ENCODE measurements around the gene TTC31.

The TTC31 gene

DNA sequence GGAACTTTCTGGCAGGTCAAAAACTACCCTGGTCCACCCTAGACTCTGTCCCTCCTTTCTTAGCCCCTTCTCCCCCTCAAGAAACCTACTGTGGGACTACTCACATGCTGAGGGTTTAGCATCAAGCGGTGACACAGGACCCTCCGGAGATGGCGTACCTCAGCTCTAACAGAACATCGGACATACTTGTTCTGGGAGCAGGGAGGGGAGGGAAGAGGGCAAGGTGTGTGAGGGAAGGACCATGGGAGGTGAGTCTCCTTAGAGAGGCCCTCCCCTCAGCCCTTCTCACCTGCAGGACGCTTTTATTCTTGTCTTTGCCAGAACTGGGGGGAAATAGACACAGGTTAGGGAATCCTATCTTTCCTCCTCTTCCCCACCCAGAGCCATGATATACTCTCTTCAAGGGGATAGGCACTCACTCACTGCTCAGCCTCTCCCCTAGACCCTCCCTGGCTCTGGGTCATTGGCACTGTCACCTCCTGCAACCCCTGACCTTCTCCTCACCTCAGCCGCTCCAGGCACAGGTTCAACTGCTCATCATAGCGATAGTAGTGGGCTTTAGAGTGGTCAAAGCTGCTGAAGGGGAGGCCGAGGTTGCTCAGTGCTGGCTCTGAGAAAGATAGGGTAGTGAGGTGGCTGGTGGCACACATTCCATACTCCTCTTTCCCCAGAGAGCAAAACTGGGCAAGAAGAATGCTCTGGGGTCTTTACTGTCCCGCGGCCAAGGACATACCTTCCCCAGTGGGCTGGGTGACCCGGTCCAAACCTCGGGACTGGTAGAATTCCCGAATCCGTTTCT, 22.8 kb downstream of the TTC31 start:
- DNase-seq = no peak

DNA sequence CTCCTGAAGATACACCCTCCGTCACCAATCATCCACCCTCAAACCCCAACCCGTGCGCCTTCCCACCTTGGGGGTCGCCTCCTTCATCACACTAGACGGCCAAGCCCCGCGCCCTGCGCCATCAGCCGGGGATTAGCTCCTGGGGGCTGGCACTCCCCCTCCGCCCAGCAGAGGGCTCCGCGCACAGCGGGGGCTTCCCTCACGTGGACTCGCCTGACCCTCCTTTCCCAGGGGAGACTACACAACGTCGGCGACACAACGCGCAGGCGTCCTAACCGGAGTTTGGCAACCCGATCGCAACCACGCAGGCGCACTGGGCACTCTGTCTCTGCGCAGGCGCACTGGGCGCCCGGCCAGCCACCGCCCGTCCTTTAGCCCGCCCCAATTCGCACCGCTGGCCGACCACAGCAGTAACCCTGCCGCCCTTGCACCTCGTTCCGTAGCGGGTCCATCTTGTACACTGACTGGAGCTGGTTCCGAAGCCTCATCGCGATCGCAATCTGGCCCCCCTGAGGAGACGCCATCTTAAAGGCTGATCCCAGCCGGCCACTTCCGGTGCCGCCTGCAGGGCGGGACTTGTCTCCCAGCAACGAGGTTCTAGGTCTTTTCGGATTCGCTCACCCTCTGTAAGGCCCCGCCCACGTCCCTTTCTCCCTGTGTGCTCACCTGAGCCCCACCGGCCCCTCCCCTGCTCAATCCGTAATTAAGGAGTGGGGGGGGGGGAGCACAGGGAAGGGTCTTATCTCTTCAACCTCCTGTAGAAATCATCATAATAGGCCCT, 24.5 kb downstream of the TTC31 start, which contains the start of gene PCGF1:
PCGF1 (minus strand) TSS at position 551 of the 781 bp plus-strand sequence; CDS start at position 524, 27 bp downstream.
- peak; percentile 97 for DNase-seq

DNA sequence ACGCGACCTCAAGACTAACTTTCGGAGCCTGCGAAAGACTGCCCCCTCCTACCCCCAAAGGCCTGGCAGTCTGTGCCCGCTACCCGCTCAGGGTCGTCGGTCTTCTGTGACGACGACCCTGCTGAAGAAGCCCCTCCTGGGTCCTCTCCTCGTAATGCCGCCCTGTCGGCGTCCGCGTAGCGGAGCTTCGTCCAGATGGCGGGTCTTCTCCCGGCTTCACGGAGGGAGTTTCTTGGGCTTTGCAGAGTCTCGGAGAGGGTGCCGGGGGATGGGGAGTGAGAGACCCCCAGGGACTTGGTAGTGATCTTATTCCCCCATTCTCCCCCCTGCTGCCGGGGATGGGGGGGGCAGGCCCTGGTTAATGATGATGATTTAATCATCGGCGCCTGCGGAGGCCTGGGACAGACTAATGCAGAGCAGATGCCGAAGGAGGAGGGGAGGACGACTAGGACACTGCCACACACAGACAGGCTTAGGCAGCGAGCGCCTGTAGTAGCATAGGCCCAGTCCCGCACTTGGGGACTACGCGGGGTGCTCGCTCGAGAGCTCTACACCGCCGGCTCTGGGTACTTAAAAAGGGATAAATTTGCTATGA, 25.1 kb downstream of the TTC31 start:
- DNase-seq = peak; percentile 81

DNA sequence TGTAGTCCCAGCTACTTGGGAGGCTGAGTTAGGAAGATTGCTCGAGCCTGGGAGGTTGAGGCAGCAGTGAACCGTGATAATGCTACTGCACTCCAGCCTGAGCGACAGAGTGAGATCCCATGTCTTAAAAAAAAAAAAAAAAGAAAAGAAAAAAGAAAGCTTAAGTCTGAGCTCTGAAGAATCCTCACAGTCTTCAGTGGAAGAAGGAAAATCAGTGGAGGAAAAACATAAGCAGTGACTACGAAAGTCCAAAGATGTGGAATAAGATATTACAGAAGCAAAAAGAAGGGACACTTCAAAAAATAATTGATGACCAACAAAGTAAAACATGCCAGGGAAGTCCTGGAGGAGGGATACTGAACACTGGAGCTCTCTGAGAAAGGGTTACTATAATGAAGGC, 27.4 kb downstream of the TTC31 start:
- no peak for DNase-seq

DNA sequence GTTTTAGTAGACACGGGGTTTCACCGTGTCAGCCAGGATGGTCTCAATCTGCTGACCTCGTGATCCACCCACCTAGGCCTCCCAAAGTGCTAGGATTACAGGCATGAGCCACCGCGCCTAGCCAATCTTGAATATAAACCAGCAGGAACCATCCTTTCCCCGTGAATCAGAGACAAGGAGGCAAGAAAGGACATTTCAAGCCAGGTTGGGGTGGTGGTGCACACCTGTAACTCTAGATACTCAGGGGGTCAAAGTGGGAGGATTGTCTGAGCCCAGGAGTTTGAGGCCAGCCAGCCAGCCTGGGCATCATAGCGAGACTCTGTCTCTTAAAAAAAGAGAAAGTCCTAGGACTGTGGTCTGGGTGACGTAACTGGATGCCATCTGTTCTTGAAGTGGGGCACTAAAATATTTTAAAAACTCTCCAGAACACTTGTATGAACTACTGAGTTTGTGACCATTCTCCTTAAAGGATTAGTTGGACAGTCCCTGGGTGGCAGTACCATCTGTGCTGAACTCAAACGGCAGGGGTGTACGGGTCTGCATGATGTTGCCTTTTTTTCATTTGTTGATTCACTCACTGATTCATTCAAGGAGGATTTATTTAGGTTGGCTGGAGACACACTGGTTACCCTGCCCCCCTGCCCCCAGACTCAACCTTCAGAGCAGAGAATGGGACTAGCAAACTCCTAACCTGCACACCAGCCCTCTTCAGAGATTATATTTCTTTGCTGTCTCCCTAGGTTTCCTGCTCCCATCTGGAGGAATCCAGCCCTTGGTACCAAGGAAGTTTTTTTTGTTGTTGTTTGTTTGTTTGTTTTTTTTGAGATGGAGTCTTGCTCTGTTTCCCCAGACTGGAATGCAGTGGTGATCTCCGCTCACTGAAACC, 28.5 kb downstream of the TTC31 start:
- peak; percentile 49 for DNase-seq

DNA sequence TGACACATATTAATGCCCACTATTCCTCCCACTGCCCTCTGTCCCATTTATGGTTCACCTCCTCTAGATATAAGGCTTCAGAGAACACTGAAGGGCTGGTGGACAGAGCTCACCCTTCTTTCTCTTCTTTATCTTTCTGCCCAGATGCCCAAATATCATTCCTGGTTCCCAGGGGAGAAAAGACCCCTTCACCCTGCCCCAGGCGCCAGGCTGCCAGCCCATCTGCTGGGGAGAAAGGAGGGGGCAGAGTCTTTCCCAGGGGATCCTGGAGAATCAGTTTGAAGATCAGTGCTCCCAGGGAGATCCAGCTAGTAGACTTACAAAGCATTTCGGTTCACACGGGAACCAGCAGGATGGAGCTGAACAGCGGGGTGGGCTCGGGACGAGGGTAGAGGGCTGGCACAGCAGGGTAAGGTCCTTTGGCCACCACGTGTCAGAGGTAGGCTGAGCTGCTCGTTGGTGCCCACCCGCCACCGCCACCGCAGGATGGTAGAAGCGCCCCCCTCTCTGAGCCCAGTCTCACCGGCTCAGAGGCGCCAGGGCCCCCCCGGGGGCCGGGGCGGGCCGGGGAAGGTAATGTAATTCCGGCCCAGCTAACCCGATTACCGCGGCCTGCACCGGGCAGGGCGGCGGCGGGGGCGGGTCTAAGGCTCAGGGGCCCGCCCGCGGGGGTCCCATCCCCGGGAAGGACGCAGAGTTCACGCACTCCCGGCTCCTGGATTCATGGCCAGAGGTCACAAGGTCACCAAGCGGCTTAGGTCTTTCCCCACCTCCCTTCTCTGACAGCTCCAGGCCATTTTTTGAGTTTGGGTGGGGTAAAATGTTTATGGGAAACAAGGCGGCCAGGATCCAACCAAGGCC, 30.1 kb downstream of the TTC31 start:
- no peak for DNase-seq

DNA sequence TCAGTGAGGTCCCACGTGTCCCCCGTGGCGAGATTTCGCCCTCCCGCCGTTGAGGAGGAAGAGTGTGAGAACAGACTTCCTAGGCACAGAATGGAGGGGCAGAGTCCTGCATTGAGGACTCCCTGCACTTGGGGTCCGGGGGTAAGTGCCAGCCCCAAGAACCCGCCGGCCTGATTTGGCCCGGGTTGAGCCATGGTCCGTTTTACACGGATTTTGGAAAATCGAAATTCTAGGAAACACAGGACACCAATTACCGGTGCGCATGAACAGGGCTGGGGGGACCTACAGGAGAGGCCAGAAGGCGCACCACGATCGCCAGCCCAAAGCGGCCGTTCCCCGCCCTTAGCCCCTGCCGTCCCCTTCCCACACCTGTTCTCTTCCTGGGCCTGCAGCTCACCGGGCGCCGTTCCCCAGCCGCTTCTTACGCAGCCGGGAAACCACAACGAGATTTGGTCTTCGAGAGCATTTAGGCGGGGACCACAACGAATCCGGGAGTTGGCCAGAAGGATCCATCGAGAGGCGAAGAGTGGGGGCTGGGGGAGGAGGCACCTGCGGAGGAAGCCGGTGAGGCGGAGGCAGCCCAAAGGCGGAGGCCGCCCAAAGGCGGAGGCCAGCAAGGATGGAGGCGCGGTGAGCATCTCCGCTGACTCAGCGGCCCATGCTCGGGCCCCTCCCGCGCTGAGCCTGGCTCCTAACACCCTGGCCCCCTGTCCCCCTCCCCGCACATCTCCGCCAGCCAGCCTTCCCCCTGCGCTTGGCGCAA, 30.9 kb downstream of the TTC31 start:
- DNase-seq = no peak

DNA sequence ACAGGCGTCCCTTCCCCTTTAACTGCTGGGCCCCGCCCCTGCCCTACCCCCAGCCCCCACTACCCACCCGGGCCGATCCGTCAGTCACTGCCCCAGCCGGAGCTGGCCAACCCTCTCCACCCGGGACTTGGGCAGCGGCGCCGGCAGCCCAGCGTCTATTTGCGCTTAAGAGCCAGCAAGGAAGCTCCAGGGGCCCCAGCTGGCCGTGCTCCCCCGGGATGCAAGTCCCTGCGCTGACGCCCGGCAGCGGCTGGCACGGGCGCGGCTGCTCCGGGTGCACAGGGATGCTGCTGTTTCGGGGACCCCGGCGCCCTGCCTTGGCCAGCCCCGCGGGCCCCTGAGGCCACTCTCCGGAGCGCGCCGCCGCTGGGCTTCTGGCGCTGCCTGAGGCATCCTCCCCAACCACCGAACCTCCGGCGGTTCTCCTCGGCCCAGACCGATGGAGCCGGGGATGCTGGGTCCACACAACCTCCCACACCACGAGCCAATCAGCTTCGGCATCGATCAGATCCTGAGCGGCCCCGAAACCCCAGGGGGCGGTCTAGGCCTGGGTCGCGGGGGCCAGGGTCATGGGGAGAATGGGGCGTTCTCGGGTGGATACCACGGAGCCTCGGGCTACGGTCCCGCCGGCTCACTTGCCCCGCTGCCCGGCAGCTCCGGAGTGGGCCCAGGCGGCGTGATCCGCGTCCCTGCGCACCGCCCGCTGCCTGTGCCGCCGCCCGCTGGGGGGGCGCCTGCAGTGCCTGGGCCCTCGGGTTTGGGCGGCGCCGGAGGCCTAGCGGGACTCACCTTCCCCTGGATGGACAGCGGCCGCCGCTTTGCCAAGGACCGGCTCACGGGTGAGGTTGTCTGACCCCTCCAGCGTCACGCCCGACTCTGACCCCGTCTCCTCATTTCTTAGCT, 31.7 kb downstream of the TTC31 start, which contains the start of gene TLX2:
TLX2 (plus strand) TSS at position 83 of the 903 bp plus-strand sequence; CDS start at position 440, 357 bp downstream.
- no peak for DNase-seq

DNA sequence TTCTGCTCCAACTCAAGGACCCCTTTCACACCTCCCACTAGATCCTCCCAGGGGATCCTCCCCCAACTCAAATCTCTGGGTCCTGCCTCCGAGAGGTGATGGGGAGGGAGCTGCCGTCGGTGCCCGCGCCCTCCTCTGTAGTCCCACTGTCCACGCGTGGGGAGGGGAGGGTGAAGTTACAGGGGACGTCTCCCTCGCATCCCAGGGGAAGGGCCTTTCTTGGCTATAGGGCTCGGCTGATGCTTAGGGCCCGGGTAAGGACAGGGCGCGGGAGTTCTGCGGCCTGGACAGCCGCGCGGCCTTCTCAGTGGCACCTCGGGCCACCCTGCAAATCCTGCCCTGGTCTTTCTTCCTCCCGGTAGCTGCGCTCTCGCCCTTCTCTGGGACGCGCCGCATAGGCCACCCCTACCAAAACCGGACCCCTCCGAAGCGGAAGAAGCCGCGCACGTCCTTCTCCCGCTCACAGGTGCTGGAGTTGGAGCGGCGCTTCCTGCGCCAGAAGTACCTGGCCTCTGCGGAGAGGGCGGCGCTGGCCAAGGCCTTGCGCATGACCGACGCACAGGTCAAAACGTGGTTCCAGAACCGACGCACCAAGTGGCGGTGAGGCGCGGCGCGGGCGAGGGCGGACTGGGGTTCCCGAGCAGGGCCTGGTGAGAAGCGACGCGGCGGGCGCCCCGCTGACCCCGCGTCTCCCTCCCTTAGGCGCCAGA, 32.5 kb downstream of the TTC31 start:
- no peak for DNase-seq

DNA sequence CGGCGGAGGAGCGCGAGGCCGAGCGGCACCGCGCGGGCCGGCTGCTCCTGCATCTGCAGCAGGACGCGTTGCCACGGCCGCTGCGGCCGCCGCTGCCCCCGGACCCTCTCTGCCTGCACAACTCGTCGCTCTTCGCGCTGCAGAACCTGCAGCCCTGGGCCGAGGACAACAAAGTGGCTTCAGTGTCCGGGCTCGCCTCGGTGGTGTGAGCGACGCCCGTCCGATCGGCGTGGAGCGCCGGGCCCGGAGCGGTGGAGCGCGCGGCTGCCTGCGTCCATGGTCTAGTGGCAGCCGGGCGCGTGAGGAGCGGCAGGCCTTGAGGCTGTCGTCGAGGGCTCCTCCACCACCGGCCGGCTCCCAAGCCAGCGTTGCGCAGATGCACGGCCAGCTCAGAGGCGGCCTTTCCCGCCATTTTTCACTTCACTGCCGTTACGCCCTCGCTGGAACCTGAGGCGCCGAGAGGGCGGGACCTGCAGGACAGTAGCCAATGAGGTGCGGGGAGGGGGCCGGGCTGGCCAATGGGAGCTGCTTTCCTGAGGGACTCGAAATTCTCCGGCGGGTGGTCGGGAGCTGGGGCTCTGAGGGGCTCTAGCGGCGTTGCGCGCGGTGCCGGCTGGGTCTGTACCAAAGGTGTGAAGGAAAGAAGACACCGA, 33.2 kb downstream of the TTC31 start:
- peak; percentile 51 for DNase-seq

DNA sequence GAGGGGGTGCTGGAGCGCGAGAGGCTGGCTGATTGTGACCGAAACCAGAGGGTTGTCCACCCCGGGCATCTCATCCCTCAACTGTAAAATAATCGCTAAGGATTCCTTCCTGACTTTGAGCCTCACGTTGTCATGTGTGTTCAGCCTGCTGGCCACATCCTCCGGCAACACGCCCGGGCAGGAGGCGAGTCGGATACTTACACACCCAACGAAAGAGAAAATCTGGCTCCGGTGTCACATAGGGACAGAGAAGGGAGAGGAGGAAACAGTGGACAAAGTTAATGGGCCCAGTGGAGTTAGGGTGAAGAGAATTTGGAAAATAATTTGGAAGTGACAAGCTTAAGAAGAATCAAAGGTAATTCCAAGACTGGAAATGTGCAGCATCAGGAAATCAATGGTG, 33.8 kb downstream of the TTC31 start:
- no peak for DNase-seq

DNA sequence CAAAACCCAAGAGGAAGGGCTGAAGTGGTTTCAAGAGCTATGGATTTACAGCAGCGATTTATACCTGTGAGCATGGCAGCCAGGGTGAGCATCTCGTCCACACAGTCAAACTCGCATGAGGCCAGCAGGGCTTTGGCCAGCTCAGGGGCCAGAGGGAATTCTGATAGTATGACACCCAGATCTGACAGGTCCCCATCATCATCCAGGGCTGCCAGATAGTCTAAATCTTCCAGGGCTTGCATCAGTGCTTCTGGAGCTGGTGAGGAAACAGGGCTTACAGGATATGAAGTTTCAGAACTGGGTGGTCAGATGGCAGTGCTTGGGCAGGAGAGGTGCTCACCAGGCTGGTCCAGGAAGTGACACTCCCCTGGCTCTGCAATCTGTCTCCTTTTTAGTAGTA, 39.6 kb downstream of the TTC31 start:
- DNase-seq = no peak

DNA sequence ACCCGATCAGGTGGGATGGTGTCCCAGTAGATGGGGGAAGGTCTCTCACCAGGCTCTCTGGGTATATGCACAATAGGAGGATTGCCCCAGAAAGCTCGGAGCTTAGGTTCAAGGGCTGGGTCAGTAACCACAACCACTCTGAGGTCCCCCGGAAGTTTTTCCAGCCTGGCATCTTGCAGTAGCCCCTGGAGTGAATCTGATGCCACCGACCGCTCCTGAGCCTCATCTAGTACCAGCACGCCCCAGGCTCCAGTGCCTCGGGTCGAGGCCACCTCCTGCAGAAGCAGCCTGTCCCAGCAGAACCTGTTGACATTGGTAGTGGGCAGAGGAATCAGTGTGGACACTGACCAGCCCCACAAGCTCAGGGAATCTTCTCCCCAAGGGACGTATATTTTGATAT, 41.1 kb downstream of the TTC31 start:
- no peak for DNase-seq

DNA sequence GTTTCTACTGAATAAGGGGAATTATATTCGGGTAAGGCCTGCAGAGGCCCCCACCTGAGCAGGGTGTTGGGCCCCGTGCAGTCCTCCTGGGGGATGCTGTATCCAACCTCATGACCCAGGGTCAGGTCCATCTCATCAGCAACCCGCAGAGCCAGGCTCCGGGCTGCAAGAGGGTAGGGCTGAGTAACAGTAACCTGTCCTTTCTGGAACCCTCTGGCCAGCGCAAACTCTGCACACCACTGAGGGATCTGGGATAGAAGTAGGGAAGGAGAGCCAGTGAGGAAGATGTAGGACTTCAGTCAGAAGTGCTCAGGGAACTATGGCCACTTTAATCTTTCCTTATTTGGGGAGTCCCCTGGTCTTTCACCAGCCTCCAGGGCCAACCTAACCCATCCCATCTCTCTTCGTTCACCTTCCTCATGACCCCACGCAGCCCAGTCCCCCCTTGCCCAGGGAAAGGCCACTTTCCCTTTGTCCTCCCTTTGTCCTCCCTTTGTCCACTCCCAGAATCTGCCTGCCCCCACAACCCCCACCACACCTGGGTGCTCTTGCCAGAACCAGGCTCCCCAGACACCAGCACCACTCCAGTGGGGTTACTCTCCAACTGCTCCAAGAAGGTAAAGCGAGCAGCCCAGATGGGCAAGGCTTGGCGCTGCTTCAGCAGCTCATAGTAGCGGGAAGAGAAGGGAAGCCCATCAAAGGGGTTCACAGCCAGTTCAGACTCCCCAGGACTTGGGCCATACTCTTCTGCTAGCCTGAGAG, 42.3 kb downstream of the TTC31 start:
- no peak for DNase-seq

DNA sequence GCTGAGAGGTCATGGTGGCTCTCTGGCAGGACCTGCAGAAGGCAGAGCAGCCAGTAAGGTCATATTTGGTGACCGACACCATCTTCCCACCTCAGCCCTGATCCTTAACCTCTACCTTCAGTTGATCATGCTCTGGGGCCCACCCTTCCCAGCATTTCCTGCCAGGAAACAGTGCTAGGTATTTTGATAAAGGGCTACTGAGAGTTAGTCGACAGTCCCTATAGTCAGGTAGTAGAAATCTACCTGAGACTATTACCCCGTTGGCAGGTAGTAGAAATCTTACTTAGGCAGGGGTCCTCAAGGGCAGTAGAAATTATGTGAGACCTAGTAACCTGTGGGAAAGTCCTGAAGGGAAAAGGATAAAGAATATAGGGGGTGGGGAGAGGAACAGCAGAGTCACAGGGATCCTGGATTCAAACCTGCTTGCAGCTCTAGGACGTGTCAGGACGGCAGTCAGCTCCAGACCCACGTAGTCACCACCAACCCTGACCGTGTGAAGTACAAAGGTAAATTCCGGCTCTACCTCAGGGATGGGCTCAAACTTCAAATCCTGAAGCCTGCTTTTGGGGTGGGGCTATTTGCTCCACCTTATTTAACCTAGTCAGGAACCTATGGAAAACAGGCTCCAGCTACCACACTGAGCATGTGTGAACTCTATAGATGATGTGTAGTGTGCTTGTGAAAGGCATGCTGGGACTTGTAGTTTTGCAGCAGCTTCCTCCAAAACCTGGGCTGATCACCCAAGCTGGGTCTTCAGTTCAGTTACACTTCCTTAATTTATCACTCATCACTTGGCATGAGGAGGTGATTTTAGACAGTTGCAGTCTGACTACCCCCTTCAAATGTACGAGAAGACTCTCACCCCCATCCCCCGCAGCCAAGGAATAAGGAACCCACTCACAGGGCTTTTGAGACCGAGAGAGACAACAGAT, 43.1 kb downstream of the TTC31 start, which contains the start of gene DQX1:
DQX1 (minus strand) TSS at position 515 of the 932 bp plus-strand sequence; CDS start at position 13, 502 bp downstream.
- DNase-seq = peak; percentile 39

DNA sequence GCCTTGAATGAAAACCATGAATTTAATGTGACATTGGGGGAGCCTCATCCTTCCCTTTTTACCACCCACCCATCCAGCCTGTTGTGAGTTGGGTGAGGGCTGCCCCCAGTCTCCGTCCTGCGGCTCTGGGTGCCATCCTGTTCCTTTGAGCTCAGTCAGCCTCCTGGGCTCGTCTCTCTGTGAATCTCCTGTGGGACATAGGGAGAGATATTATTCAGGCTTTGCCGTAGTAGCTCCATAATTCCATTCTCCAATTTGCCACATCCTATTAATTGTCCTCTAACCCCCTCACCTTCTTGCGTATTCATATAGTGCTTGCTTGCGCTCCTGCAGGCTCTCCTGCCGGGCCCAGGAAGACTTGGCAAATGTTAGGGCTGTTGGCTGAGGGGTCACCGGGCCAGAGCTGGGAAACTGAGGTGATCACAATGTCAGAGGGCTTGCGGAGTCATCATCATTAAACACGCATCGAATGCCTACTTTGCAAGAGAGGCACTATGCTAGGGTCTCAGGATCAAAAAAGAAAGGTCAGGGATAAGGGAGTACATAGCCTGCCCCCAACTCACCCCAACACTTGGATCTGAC, 43.9 kb downstream of the TTC31 start:
- no peak for DNase-seq
